ENCODE measurements around the gene ST8SIA4.

DNA sequence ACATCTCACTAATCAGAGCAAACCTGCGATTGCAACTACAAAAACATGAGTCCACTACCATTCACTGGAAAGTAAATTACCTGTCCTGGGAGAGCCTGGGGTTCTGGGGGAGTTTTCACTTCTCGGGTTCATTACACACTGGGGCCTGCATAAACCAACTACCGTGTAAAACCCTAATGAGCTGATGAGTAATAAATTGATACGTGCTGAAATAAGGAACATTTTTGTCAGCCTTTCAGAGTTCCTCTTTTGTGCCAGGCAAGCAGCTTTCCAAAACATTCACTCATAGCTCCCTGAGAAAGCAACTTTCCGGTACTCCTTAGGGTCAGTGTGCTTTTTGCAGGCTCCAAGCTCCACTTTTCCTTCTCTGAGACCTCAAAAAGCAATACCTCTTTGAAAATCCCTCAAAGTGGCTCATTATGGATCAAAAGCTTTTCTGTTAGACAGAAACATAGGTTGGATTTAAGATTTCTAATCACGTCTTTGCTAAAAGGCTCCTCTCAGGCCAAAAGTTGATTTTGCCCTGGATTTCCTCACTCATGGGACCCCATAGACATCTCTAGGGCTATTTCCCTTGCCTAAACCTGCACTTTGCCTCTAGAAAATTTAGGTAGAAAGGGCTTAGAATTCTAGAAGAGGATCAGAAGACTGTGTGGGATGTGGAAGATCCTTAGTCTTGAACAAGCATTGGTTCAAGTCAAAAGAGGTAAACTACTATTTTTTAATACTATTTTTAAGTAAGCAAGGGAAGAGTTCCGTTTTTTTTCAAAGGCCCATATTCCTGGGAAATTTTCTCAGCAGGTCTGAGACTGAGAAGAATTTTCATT is 74.8 kb downstream of the ST8SIA4 start:
- TF ChIP-seq, protein P1, sequence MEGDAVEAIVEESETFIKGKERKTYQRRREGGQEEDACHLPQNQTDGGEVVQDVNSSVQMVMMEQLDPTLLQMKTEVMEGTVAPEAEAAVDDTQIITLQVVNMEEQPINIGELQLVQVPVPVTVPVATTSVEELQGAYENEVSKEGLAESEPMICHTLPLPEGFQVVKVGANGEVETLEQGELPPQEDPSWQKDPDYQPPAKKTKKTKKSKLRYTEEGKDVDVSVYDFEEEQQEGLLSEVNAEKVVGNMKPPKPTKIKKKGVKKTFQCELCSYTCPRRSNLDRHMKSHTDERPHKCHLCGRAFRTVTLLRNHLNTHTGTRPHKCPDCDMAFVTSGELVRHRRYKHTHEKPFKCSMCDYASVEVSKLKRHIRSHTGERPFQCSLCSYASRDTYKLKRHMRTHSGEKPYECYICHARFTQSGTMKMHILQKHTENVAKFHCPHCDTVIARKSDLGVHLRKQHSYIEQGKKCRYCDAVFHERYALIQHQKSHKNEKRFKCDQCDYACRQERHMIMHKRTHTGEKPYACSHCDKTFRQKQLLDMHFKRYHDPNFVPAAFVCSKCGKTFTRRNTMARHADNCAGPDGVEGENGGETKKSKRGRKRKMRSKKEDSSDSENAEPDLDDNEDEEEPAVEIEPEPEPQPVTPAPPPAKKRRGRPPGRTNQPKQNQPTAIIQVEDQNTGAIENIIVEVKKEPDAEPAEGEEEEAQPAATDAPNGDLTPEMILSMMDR (IDR thresholded peaks at IDR 0.05; ENCODE audit: extremely low read depth in 1 of 2, insufficient read depth in 1 of 2, low read depth in 1 of 2, low read length in 2 of 2), result no peak
- no peak for TF ChIP-seq JUN (IDR thresholded peaks at IDR 0.05; ENCODE audit: borderline replicate concordance, insufficient read depth, insufficient read length, low read depth)
- no peak for TF ChIP-seq EZH2 (IDR thresholded peaks at IDR 0.05; ENCODE audit: borderline replicate concordance, low read depth, low read length, severe bottlenecking)
- TF ChIP-seq POLR2AphosphoS5 (IDR thresholded peaks at IDR 0.05; ENCODE audit: insufficient read depth, low read depth, low read length), result no peak

Measured in endothelial cell of umbilical vein (primary cell).